GM11168 (cell line): ENCODE measurements around the gene SERHL2.
"Not testable (repeated sequence)": the region's sequence is repeated elsewhere in the genome, so short reads cannot be mapped to it uniquely, and the experiment has no call there.

Experiments
- in situ Hi-C: fragments of 300-500 bp; cut with MboI; formaldehyde crosslinking; loops from one replicate; pipeline ENCODE4 v1.12.0; 2022; ENCODE audit warnings: low sequenced_read_pairs; ENCODE audit not compliant: unreplicated experiment

The SERHL2 gene

GRCh38 chr22:42601879-42602465 is 48.2 kb downstream of the SERHL2 start:
- in situ Hi-C loops = no loop called here

GRCh38 chr22:42602470-42602869 is 48.7 kb downstream of the SERHL2 start:
- in situ Hi-C loops = no loop called here

GRCh38 chr22:42603427-42603826 is 49.7 kb downstream of the SERHL2 start:
- in situ Hi-C loops = no loop called here

GRCh38 chr22:42604403-42604802 is 50.6 kb downstream of the SERHL2 start:
- in situ Hi-C loops = no loop called here

- in situ Hi-C loops = not testable (repeated sequence)
Observed at GRCh38 chr22:42607641-42608040, 53.9 kb downstream of the SERHL2 start.

GRCh38 chr22:42608136-42608822 is 54.5 kb downstream of the SERHL2 start:
- in situ Hi-C loops = no loop called here

GRCh38 chr22:42608823-42609361 is 55.1 kb downstream of the SERHL2 start:
- in situ Hi-C loops = no loop called here

- in situ Hi-C loops = no loop called here
Observed at GRCh38 chr22:42610186-42610585, 56.4 kb downstream of the SERHL2 start.

- in situ Hi-C loops = no loop called here
Observed at GRCh38 chr22:42611051-42611450, 57.3 kb downstream of the SERHL2 start.

GRCh38 chr22:42612336-42612735 is 58.6 kb downstream of the SERHL2 start:
- in situ Hi-C loops = no loop called here

- in situ Hi-C loops = no loop called here
Observed at GRCh38 chr22:42613872-42614301, 60.1 kb downstream of the SERHL2 start.

GRCh38 chr22:42614312-42615091 is 60.7 kb downstream of the SERHL2 start, which contains the start of gene POLDIP3:
POLDIP3 (minus strand) TSS chr22:42614883; CDS start chr22:42614857, 26 bp downstream.
- in situ Hi-C loops = no loop called here

- in situ Hi-C loops = no loop called here
Observed at GRCh38 chr22:42615092-42615859, 61.5 kb downstream of the SERHL2 start.

- in situ Hi-C loops = not testable (repeated sequence)
Observed at GRCh38 chr22:42615860-42616175, 62.1 kb downstream of the SERHL2 start.

GRCh38 chr22:42617155-42617983 is 63.6 kb downstream of the SERHL2 start:
- in situ Hi-C loops = no loop called here

- in situ Hi-C loops = no loop called here
Observed at GRCh38 chr22:42619261-42620063, 65.7 kb downstream of the SERHL2 start.

- in situ Hi-C loops = no loop called here
Observed at GRCh38 chr22:42620084-42620483, 66.3 kb downstream of the SERHL2 start.

- in situ Hi-C loops = no loop called here
Observed at GRCh38 chr22:42621505-42622002, 67.8 kb downstream of the SERHL2 start.
